Measurements from ENCODE around the gene FHIP1B.

GRCh38 chr11:6241316-6241715 is 6.9 kb upstream of the FHIP1B start:
- TF ChIP-seq CTCF (conservative IDR thresholded peaks at IDR 0.05; ENCODE audit: low read depth, low read length) (no peak), POLR2A (IDR thresholded peaks at IDR 0.05; ENCODE audit: low read depth, low read length) (no peak), SMC3 (IDR thresholded peaks at IDR 0.05; ENCODE audit: low read depth, low read length) (no peak), RAD21 (IDR thresholded peaks at IDR 0.05; ENCODE audit: low read length) (no peak), MAFK (IDR thresholded peaks at IDR 0.05; ENCODE audit: low read depth, low read length) (no peak)

All from IMR-90 (cell line).